ENCODE results near the gene BRDT. TPM values are rescaled to one million over a fixed set of nuclear protein-coding genes. Genes with fewer than 3 reads are reported as not detected.

BRDT gene
- total RNA-seq, 1 donor, result not detected

DNA sequence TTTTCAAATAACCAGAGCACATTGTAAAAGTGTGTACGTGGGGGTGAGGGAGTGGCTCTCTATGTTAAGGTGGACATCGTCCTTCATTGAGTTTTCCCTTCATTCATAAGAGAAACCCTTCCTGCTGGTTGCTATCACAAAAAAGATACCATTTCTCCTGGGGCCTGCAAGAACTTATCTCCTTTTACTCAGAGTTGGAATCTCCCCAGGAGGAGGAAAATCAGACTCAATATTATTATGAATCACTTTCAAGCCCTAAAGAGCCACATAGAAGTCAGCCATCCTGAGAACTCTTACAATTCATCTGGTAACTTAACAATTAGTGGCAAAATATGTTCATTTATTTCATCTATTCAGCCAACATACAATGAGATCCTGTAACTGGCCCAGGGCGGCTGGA lies 36.2 kb upstream of the BRDT start:
- no peak for DNase-seq (ENCODE audit: insufficient read length, low spot score, missing footprints)
- Histone ChIP-seq H3K4me1 (ENCODE audit: insufficient read depth, low read length) (peaks cover 4% of the 10 kb centered on the region), H3K36me3 (ENCODE audit: insufficient read depth, low read length) (no peaks in the 10 kb centered on the region), H2AFZ (ENCODE audit: low read length) (no peak overlapping the region), H3K27ac (ENCODE audit: low read depth, low read length) (no peak overlapping the region), H3K79me2 (ENCODE audit: insufficient read depth, low read length) (no peaks in the 10 kb centered on the region), H3K9me3 (ENCODE audit: low read depth, low read length) (no peaks in the 10 kb centered on the region), H4K20me1 (ENCODE audit: insufficient read depth, low read length) (no peaks in the 10 kb centered on the region), H3K4me3 (ENCODE audit: insufficient read depth, low read length) (no peak overlapping the region), H3K27me3 (ENCODE audit: insufficient read depth, low read length) (no peaks in the 10 kb centered on the region), H3K4me2 (ENCODE audit: insufficient read depth, low read length) (no peak overlapping the region)
- TF ChIP-seq, protein P1, sequence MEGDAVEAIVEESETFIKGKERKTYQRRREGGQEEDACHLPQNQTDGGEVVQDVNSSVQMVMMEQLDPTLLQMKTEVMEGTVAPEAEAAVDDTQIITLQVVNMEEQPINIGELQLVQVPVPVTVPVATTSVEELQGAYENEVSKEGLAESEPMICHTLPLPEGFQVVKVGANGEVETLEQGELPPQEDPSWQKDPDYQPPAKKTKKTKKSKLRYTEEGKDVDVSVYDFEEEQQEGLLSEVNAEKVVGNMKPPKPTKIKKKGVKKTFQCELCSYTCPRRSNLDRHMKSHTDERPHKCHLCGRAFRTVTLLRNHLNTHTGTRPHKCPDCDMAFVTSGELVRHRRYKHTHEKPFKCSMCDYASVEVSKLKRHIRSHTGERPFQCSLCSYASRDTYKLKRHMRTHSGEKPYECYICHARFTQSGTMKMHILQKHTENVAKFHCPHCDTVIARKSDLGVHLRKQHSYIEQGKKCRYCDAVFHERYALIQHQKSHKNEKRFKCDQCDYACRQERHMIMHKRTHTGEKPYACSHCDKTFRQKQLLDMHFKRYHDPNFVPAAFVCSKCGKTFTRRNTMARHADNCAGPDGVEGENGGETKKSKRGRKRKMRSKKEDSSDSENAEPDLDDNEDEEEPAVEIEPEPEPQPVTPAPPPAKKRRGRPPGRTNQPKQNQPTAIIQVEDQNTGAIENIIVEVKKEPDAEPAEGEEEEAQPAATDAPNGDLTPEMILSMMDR (IDR thresholded peaks at IDR 0.05; ENCODE audit: extremely low read depth, low read depth, low read length), result no peak

DNA sequence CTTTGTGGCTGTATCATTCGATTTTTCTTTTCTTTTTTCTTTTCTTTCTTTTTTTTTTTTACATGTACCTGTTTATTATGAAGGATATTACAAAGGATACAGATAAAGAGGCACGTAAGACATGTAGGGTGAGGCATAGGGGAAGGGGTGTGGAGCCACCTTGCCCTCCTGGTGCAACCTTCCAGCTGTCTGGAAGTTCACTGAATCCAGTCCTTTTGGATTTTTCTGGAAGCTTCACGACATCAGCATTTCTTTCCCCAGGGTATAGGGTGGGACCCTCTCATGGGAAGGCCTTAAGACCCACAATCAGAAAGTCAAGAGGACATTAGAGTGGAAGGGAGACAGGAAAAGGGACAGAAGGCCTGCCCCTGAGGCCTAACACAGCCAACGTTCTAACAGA lies 33.2 kb upstream of the BRDT start:
- H3K27ac ChIP-seq (ENCODE audit: low read depth, low read length), result no peak overlapping the region
- no peaks in the 10 kb centered on the region for H3K9me3 ChIP-seq (ENCODE audit: low read depth, low read length)
- no peaks in the 10 kb centered on the region for H3K36me3 ChIP-seq (ENCODE audit: insufficient read depth, low read length)
- no peak overlapping the region for H3K4me3 ChIP-seq (ENCODE audit: insufficient read depth, low read length)
- H3K27me3 ChIP-seq (ENCODE audit: insufficient read depth, low read length), result no peaks in the 10 kb centered on the region
- H2AFZ ChIP-seq (ENCODE audit: low read length), result peak overlapping the region; percentile 15
- no peaks in the 10 kb centered on the region for H4K20me1 ChIP-seq (ENCODE audit: insufficient read depth, low read length)
- TF ChIP-seq, protein P1 (IDR thresholded peaks at IDR 0.05; ENCODE audit: extremely low read depth, low read depth, low read length), result no peak
- peaks cover 4% of the 10 kb centered on the region for H3K4me1 ChIP-seq (ENCODE audit: insufficient read depth, low read length)
- no peak for DNase-seq (ENCODE audit: insufficient read length, low spot score, missing footprints)
- H3K4me2 ChIP-seq (ENCODE audit: insufficient read depth, low read length), result no peak overlapping the region
- H3K79me2 ChIP-seq (ENCODE audit: insufficient read depth, low read length), result no peaks in the 10 kb centered on the region

- H3K36me3 ChIP-seq (ENCODE audit: insufficient read depth, low read length), result no peaks in the 10 kb centered on the region
- TF ChIP-seq, protein P1 (IDR thresholded peaks at IDR 0.05; ENCODE audit: extremely low read depth, low read depth, low read length), result no peak
- no peak for DNase-seq (ENCODE audit: insufficient read length, low spot score, missing footprints)
Measured at GRCh38 chr1:91916811-91917460, 32.3 kb upstream of the BRDT start.

DNA sequence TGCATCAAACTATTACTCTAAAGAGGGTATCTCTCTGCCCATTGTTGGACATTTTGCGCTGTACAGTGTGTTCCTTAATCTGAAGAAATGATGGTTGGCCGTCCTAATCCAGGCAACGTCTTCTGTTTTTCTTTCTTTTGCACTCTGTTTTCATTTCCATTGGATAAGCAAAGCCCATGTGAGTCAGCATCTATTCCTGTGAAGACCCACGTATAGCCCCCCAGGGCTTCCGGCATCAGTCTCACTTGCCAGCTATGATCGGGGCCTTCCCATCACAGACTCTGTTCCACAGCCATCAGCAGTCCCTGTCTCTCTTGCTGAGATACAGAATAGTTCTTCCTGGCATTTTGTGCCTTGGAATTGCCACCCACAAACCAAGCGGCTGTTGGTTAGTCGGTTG lies 29.2 kb upstream of the BRDT start:
- no peak overlapping the region for H2AFZ ChIP-seq (ENCODE audit: low read length)
- H3K4me3 ChIP-seq (ENCODE audit: insufficient read depth, low read length), result no peak overlapping the region
- H4K20me1 ChIP-seq (ENCODE audit: insufficient read depth, low read length), result no peaks in the 10 kb centered on the region
- no peak overlapping the region for H3K27ac ChIP-seq (ENCODE audit: low read depth, low read length)
- TF ChIP-seq, protein P1 (IDR thresholded peaks at IDR 0.05; ENCODE audit: extremely low read depth, low read depth, low read length), result no peak
- no peak overlapping the region for H3K4me2 ChIP-seq (ENCODE audit: insufficient read depth, low read length)
- H3K36me3 ChIP-seq (ENCODE audit: insufficient read depth, low read length), result no peaks in the 10 kb centered on the region
- no peaks in the 10 kb centered on the region for H3K27me3 ChIP-seq (ENCODE audit: insufficient read depth, low read length)
- H3K79me2 ChIP-seq (ENCODE audit: insufficient read depth, low read length), result no peaks in the 10 kb centered on the region
- peaks cover 7% of the 10 kb centered on the region for H3K4me1 ChIP-seq (ENCODE audit: insufficient read depth, low read length)
- DNase-seq (ENCODE audit: insufficient read length, low spot score, missing footprints), result no peak
- no peaks in the 10 kb centered on the region for H3K9me3 ChIP-seq (ENCODE audit: low read depth, low read length)

More at GRCh38 chr1:91916811-91917460, 32.3 kb upstream of the BRDT start:
- no peaks in the 10 kb centered on the region for H4K20me1 ChIP-seq (ENCODE audit: insufficient read depth, low read length)
- H3K27me3 ChIP-seq (ENCODE audit: insufficient read depth, low read length), result no peaks in the 10 kb centered on the region
- no peak overlapping the region for H2AFZ ChIP-seq (ENCODE audit: low read length)
- no peak overlapping the region for H3K4me3 ChIP-seq (ENCODE audit: insufficient read depth, low read length)
- no peaks in the 10 kb centered on the region for H3K79me2 ChIP-seq (ENCODE audit: insufficient read depth, low read length)
- H3K9me3 ChIP-seq (ENCODE audit: low read depth, low read length), result no peaks in the 10 kb centered on the region
- H3K27ac ChIP-seq (ENCODE audit: low read depth, low read length), result no peak overlapping the region
- no peak overlapping the region for H3K4me2 ChIP-seq (ENCODE audit: insufficient read depth, low read length)
- H3K4me1 ChIP-seq (ENCODE audit: insufficient read depth, low read length), result peaks cover 4% of the 10 kb centered on the region
